Activated B cell treated with CpG ODN at 0.5 μM for 24 hours (primary cell): ENCODE results near the gene BRME1. TPM values are rescaled to one million over a fixed set of nuclear protein-coding genes. Genes with fewer than 3 reads are reported as not detected.

Experiments used
- ATAC-seq: fragments of 200-7000 bp; cut with Tn5 transposase; one replicate; pipeline ENCODE4 v1.10.0; 2021; ENCODE audit warnings: low read depth, mild to moderate bottlenecking, moderate library complexity
- CTCF ChIA-PET: fragments of 350-600 bp; sonication (Branson Sonifier 250); formaldehyde crosslinking; loops from one replicate; lab custom pipeline; 2021; ENCODE audit warnings: antibody characterized with exemption; lab: Charles Lee
- POLR2A ChIA-PET: fragments of 350-600 bp; sonication (Branson Sonifier 250); formaldehyde crosslinking; loops from one replicate; lab custom pipeline; 2021; ENCODE audit warnings: antibody characterized with exemption; lab: Charles Lee
- DNase-seq: peaks from one replicate; pipeline ENCODE4 v3.0.0; 2022
- H3K27ac Mint-ChIP-seq: one replicate; pipeline ENCODE4 v1.8.0; 2020; ENCODE audit warnings: mixed read lengths
- H3K27me3 Mint-ChIP-seq: one replicate; pipeline ENCODE4 v1.8.0; 2021; ENCODE audit warnings: mixed read lengths
- H3K36me3 Mint-ChIP-seq: one replicate; pipeline ENCODE4 v1.8.0; 2021; ENCODE audit warnings: low read depth, mixed read lengths
- H3K4me1 Mint-ChIP-seq: one replicate; pipeline ENCODE4 v1.8.0; 2021; ENCODE audit warnings: mixed read lengths
- H3K4me3 Mint-ChIP-seq: one replicate; pipeline ENCODE4 v1.8.0; 2020; ENCODE audit warnings: mild to moderate bottlenecking, mixed read lengths
- H3K9me3 Mint-ChIP-seq: one replicate; pipeline ENCODE4 v1.8.0; 2020; ENCODE audit warnings: mixed read lengths
- intact Hi-C: fragments of 100-400 bp; cut with micrococcal nuclease; formaldehyde crosslinking; loops from one replicate; pipeline ENCODE4 v1.15.1; 2024
- total RNA-seq: library from RNA; stranded (reverse); gene quantifications from 2 replicates; pipeline ENCODE4 v1.2.3, GENCODE V29; 2022
- TF ChIP-seq, protein P1 (sequence below): fragments of 200-600 bp; IDR thresholded peaks from one replicate; pipeline ENCODE4 v1.8.0; 2022; ENCODE audit warnings: antibody characterized with exemption, mild to moderate bottlenecking

BRME1 gene
- total RNA-seq, 1 donor from 2014 or later: 2.0 TPM

DNA sequence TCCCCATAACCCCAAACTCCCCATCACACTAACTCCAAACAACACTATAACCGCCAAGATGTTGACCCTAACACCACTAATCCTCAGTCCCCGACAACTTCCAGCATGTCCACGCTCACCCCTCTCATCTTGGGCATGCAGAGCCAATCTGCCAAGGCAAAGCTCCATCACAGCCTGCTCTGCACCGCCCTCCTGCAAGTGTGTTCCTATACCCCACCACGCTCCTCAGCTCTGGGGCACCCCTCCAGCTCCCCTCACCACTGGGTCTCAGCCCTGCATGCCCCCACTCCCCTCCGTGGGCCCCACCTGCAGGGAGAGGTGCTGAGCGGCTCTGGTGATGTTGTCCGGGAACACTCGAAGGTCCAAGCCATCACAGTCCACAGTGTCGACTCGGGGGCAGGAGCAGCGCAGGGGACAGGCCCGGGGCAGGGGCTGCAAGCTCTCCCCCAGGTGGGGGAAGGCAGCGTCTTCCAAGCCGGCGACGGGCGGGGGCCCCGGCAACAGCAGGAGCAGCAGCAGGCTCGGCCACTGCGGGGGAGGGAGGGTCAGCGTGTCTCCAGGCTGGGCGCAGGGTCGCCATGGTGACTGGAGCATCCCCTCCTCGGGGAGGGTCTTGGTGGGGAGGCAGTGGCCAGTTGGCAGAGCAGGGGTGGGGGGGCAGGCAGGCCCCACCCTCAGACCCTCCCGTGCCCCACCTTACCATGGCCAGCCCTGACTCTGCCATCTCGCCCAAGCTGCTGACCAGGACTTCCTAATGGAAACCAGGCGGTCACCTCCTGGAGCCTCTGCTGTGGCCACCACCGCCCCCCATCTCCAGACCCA, 31.8 kb upstream of the BRME1 start:
- DNase-seq (no peak), ATAC-seq (no peak)
- TF ChIP-seq, protein P1, sequence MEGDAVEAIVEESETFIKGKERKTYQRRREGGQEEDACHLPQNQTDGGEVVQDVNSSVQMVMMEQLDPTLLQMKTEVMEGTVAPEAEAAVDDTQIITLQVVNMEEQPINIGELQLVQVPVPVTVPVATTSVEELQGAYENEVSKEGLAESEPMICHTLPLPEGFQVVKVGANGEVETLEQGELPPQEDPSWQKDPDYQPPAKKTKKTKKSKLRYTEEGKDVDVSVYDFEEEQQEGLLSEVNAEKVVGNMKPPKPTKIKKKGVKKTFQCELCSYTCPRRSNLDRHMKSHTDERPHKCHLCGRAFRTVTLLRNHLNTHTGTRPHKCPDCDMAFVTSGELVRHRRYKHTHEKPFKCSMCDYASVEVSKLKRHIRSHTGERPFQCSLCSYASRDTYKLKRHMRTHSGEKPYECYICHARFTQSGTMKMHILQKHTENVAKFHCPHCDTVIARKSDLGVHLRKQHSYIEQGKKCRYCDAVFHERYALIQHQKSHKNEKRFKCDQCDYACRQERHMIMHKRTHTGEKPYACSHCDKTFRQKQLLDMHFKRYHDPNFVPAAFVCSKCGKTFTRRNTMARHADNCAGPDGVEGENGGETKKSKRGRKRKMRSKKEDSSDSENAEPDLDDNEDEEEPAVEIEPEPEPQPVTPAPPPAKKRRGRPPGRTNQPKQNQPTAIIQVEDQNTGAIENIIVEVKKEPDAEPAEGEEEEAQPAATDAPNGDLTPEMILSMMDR: no peak
- H3K4me3 Mint-ChIP-seq: no peak overlapping the region
- H3K36me3 Mint-ChIP-seq: no peaks in the 10 kb centered on the region
- peaks cover 2% of the 10 kb centered on the region for H3K4me1 Mint-ChIP-seq
- ChIA-PET POLR2A (no interaction called here), CTCF (no interaction called here)
- H3K27me3 Mint-ChIP-seq: peaks cover 4% of the 10 kb centered on the region
- H3K9me3 Mint-ChIP-seq: no peaks in the 10 kb centered on the region
- no peak overlapping the region for H3K27ac Mint-ChIP-seq
- intact Hi-C loops: no loop called here

DNA sequence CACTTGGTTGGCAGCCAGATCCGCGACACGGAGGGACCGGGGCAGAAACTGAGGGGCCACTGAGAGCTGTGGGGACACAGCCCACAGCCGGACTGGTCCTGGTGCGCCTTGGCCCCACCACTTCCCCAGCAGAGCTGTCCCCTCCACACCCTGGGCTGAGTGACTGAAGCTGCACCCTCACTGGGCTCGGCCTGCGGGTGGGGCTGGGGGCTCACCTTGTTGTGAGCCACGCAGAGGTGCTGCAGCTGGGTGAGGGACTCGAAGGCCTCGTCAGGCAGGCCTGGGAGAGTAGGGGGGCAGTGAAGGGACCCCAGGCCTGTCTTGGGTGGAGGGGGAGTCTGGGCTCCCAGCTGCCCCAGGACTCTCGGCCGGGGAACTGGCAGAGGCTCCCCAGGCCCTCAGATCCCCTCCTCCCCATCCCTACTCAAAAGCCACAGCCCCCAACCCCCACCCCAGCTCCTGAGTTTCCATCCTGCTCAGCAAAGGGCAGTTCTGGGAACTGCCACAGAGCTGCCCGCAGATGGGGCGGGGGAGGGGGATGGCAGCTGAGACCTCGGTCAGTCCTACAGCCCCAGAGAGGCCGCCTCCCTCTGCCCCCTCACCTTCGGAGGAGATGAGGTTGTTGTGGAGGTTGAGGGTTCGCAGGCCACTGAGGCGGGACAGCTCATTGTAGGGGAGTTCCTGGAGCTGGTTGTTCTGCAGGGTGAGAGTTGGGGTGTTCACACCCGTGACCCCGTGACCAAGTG, 30.0 kb upstream of the BRME1 start:
- H3K27ac Mint-ChIP-seq: no peak overlapping the region
- intact Hi-C loops: no loop called here
- ChIA-PET CTCF (no interaction called here), POLR2A (interaction anchor here (0.6 kb wide), 1 partner anchor 1056 kb away, joined by 3 read pairs; no protein-coding TSS in a partner anchor)
- no peaks in the 10 kb centered on the region for H3K9me3 Mint-ChIP-seq
- peaks cover 2% of the 10 kb centered on the region for H3K4me1 Mint-ChIP-seq
- TF ChIP-seq, protein P1: no peak
- no peak overlapping the region for H3K4me3 Mint-ChIP-seq
- no peaks in the 10 kb centered on the region for H3K36me3 Mint-ChIP-seq
- ATAC-seq: no peak
- DNase-seq: no peak
- peaks cover 4% of the 10 kb centered on the region for H3K27me3 Mint-ChIP-seq

DNA sequence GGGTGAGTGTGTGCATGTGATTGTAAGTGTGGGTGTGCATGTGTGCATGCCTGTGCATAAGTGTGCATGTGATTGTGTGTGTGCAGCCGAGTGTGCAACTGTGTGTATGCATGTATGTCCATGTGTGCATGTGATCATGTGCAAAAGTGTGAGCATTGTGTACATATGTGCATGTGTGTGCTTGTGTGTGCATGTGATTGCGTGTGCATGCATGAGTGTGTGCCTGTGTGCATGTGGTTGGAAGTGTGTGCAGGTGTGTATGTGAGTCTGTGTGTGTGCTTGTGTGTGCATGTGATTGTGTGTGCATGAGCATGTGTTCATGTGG, 28.8 kb upstream of the BRME1 start:
- CTCF ChIA-PET: no interaction called here
- Mint-ChIP-seq H3K27ac (no peak overlapping the region), H3K9me3 (no peaks in the 10 kb centered on the region), H3K27me3 (peaks cover 4% of the 10 kb centered on the region), H3K4me3 (no peak overlapping the region), H3K4me1 (peaks cover 2% of the 10 kb centered on the region), H3K36me3 (no peaks in the 10 kb centered on the region)
- intact Hi-C loops: no loop called here
- TF ChIP-seq, protein P1: no peak
- DNase-seq (no peak), ATAC-seq (no peak)
- POLR2A ChIA-PET: no interaction called here

DNA sequence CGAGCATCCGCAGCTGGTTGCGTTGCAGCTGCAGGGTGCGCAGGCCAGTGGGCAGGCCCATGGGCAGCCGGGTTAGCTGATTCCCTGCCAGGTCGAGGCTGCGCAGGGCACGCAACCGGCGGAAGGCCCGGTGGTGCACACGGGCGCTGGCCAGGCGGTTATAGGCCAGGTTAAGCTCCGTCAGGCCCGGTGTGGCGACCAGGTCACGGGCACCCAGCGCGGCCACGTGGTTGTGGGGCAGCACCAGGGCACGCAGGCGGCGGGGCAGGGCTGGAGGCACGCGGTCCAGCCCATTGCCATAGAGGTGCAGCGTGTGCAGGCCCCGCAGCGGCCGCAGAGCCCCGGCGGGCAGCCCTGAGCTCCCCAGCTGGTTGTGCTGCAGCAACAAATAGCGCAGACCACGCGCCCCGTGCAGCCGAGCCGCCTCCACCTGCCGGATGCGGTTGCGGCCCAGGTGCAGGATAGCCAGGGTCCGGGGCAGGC, 27.0 kb upstream of the BRME1 start:
- DNase-seq (no peak), ATAC-seq (no peak)
- peaks cover 4% of the 10 kb centered on the region for H3K27me3 Mint-ChIP-seq
- ChIA-PET POLR2A (interaction anchor here (0.6 to 1.5 kb wide), 2 partner anchors 71 to 91 kb away, joined by 3 read pairs; no protein-coding TSS in a partner anchor), CTCF (interaction anchor here (1.1 kb wide), 1 partner anchor 99 kb away, joined by 3 read pairs; the partner anchor contains the start of gene IL27RA)
- H3K4me3 Mint-ChIP-seq: no peak overlapping the region
- TF ChIP-seq, protein P1: no peak
- H3K36me3 Mint-ChIP-seq: peaks cover 7% of the 10 kb centered on the region
- H3K4me1 Mint-ChIP-seq: peaks cover 2% of the 10 kb centered on the region
- intact Hi-C loops: no loop called here
- no peak overlapping the region for H3K27ac Mint-ChIP-seq
- no peaks in the 10 kb centered on the region for H3K9me3 Mint-ChIP-seq

DNA sequence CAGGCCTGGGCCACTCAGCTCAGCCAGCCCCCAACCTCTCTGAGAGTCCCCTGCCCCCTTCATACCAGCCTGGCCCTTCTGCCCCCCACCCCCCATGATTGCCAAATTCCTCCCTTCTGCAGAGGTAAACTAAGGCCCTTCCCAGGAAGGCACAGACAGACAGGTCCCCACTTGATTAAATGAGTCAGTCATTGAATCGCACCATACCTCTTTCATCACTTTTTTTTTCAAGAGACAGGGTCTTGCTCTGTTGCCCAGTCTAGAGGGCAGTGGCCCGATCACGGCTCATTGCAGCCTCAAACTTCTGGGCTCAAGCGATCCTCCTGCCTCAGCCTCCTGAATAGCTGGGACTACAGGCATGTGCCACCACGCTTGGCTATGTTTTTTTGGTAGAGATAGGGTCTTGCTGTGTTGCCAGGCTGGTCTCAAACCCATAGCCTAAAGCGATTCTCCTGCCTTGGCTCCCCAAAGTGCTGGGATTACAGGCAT, 26.3 kb upstream of the BRME1 start:
- TF ChIP-seq, protein P1: no peak

More for the DNA sequence above, 26.3 kb upstream of the BRME1 start:
- H3K9me3 Mint-ChIP-seq: no peaks in the 10 kb centered on the region
- H3K27ac Mint-ChIP-seq: no peak overlapping the region
- H3K4me3 Mint-ChIP-seq: no peak overlapping the region
- ChIA-PET POLR2A (interaction anchor here (1.5 kb wide), 1 partner anchor 92 kb away, joined by 3 read pairs; no protein-coding TSS in a partner anchor), CTCF (interaction anchor here (1.1 kb wide), 1 partner anchor 99 kb away, joined by 3 read pairs; the partner anchor contains the start of gene IL27RA)
- peaks cover 12% of the 10 kb centered on the region for H3K36me3 Mint-ChIP-seq
- peaks cover 2% of the 10 kb centered on the region for H3K4me1 Mint-ChIP-seq
- no peak for ATAC-seq
- no peaks in the 10 kb centered on the region for H3K27me3 Mint-ChIP-seq
- no peak for DNase-seq
- intact Hi-C loops: no loop called here
